GM12873 (cell line): Measurements from ENCODE around the gene DAND5.

Experiments used
- TF ChIP-seq, protein P1 (sequence below): IDR thresholded peaks from 2 replicates; pipeline ENCODE4 v1.5.1; 2012; ENCODE audit warnings: low read depth, mild to moderate bottlenecking, moderate library complexity, low read length, control low read depth; ENCODE audit not compliant: insufficient read depth; ENCODE audit errors: missing control alignments

The DAND5 gene

DNA sequence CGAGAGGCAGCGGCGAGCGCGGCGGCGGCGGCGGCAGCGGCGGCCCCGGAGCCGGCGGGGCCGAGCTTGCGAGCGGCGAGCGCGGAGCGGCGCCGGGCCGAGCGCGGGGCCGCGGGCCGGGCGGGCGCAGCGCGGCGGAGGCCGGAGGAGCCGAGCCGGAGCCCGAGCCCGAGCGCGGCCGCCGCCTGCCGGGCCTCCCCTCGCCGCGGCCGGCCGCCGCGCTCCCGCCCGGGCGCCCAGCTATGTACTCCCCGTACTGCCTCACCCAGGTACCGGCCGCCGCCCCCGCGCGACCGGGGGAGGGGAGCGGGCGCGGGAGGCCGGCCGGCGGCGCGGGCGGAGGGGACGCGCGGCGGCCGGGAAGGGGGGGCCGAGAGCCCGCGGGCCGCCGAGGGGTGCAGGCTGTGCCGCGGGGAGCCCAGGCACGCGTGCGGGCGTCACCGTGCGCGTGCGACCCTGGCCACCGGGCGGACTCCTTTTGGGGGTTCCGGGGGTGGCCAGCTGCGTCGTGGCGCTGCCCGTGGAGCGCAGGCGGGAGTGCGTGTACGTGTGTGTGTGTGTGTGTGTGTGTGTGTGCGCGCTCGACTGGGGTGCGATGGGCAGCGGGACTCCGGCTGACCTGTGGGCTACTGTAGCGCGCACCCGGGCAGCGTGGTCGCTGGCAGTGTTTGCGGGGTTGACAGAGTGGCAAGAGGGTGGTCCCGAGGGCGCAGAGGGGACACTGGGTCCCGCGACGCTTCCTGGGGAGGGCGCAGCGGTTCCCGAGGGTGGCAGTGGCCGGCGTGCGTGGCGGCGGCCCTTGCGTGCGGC lies 26.4 kb downstream of the DAND5 start:
- TF ChIP-seq, protein P1, sequence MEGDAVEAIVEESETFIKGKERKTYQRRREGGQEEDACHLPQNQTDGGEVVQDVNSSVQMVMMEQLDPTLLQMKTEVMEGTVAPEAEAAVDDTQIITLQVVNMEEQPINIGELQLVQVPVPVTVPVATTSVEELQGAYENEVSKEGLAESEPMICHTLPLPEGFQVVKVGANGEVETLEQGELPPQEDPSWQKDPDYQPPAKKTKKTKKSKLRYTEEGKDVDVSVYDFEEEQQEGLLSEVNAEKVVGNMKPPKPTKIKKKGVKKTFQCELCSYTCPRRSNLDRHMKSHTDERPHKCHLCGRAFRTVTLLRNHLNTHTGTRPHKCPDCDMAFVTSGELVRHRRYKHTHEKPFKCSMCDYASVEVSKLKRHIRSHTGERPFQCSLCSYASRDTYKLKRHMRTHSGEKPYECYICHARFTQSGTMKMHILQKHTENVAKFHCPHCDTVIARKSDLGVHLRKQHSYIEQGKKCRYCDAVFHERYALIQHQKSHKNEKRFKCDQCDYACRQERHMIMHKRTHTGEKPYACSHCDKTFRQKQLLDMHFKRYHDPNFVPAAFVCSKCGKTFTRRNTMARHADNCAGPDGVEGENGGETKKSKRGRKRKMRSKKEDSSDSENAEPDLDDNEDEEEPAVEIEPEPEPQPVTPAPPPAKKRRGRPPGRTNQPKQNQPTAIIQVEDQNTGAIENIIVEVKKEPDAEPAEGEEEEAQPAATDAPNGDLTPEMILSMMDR = no peak

DNA sequence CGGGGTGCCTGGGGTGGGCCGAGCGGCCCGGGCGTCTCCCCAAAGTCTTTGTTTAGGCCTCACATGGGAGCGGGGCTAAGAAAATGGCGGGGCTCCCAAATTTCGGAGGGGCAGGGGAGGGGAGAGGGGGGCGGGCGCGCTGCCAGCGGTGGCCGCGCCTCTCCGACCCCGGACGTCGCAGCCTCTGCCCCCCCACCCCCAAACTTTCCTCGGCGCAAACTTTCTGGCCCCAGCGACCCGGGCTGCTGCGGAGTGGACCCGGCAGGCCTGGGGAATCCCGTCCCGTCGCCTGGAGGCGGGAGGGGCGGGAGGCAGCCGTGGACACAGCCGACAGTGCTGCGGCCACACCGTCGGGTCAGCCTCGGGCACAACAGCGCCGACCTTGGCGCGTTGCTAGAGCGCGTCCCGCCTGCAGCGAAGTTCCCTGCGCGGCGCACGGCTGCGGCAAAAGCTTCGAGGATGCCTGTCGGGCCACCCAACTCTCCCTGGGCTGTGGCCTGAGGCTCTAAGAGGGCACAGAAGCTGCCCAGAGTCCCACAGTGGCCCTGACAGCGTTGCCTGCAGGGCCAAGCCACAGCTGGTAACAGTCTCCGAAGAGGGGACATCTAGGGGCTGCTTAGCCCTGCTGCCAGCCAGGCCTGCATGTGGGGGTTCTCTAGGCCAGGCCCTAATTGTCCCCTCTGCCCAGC lies 27.2 kb downstream of the DAND5 start:
- TF ChIP-seq, protein P1 = no peak

DNA sequence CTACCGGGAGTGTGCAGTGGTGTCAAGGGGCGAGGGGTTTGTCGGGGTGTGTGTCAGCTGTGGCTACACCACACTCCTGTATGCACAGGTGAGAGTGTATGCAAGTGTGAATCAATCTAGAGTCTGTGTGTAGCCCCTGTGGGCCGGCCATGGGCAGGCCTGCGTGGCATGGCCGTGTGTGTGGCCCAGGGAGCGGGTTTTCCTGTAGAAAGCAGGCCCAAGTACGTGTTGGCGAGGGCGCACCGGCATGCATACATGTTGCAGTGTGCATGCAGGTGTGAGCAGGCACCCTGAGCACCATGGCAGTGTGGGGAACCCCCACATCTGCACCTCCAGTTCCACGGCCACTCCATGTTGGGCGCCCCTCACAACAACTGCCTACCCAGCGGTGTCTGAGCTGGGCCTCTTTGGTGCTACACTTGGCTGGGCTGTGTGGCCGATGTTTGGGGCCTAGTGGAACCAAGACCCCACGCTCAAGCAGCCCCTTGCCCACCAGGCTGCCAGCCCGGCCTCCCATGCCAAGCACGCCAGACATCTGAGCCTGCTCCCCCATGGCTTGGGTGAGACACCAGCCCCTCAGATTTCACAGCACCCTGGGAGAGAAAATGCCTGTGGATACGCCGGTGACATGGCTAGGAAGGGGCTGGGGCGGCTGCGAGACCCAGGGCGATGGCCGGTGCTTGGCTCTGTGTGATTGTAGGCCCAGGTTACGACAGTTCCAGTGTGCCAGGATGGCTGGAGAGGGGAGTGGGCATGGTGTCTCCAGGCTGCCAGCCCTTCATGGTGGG lies 28.0 kb downstream of the DAND5 start:
- TF ChIP-seq, protein P1 = no peak

DNA sequence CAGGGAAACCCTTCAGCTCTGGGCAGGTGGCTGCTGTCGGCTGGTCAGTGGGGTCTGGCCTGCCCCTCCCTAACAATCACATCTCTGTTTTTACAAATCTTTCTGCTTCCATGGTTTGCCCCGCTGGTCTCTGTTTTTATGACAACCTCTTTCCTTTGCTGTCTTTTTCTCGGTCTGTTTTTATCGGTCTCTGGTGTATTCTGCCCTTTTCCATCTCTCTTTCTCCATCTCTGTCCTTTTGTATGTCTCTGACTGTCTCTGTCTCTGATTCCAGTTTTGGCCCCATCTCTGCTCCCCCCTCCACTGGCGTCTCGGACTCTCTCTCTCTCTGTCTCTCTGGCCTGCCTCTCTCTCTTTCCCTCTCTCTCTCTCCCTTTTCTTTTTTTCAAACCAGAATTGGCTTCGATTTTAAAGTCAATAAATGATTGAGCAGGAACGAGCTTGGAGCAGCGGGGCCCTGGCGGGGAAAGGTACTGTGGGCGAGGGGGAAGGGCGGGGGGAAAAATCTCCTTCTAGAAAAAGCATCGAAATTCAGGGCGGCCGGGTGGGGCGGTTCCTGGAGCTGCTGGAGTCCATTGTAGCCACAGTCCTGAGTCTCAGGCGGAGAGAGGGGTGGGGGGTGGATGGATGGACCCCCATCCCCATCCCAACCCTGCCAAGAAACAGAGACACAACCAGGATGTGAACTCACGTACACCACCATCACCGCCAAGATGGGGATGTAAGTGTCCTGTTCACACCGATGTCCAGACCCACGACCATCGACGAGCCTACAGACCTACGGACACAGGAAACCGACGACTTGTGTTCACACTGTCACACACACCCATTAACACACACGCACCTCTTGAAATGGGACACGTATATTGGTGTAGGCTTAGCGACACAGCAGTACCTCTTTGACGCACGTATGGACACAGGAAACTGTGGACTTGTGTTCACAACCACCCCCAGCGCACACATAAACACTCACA lies 28.9 kb downstream of the DAND5 start:
- TF ChIP-seq, protein P1 = no peak

DNA sequence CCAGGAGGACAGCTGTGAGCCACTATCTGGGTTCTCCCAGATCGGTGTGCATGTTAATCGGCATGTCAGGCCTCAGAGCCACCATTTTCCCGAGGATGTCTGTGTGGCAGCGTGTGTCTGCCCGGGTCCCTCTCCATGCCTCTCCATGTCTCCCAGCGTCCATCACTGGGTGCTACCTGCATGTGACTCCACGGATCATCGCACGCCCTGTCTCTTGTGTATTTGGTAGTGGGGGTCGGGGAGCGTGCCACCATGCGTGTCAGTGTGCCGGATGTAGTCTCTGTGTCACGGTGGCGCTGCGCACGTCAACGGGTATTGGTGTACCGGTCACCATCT lies 31.8 kb downstream of the DAND5 start:
- TF ChIP-seq, protein P1 = no peak

DNA sequence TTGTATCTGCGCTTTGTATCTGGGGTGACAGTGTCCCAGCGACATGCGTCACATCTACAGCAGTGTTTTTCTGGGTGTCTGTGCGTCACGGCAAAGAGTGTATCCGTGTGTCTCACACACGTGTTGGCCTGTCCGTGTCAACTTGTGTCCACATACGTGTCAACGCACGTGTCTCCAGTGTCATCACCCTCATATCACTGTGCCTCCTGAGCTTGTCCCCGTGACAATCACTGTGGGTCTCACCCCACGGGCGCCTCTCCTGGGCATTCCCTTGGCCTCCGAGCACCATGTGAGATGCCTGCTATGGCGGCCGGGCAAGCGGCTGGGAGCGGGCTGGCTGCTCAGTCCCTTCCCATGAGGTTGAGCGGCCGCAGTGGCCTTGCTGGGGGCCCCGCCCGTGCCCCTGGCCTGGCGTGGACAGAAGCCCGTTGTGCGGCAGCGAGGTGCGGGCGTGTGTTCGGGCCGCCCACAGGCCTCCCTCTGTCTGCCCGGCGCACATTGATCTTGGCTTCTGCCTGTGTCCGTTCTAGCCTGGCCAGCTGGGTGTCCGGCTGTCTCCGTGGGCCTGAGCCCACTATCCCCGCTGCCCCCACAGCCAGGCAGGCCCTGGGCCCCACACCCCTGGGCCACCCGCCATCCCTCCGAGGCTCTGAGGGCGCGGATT lies 32.3 kb downstream of the DAND5 start:
- TF ChIP-seq, protein P1 = no peak
